ENCODE data around the gene APCDD1L. TPM values are rescaled to one million over a fixed set of nuclear protein-coding genes. Genes with fewer than 3 reads are reported as not detected.

The APCDD1L gene
- total RNA-seq, 6 experiments from 2014 or later, result 14.5 to 43.3 (median 34.9) TPM

DNA sequence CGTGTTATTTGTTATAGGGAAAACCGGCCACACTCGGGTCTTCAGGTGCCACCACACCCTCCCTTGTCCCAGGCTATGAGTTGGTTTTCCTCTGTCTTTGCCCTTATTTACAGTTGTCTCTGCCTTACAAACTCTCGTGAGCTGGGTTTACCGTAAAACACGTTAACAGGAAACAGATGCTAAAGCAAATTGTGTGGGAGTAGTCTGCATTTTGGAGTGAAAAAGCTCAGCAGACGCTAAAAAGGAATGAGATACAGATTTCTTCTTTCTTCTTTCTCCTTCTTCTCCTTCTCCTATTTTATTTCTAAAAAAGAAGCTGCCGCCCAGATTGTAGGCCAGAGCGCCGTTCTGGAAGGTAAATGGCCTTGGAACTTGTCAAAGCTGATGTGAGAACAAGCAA is 51.9 kb downstream of the APCDD1L start:
- Mint-ChIP-seq H3K4me1 (ENCODE audit: low read depth) (peaks cover 30% of the 10 kb centered on the region), H3K27ac (no peak overlapping the region), H3K4me3 (no peak overlapping the region), H3K27me3 (ENCODE audit: insufficient read depth) (peaks cover 4% of the 10 kb centered on the region; the same call in 1 of the 2 replicates), H3K9me3 (no peaks in the 10 kb centered on the region), H3K36me3 (ENCODE audit: low read depth) (peaks cover 15% of the 10 kb centered on the region; the same call in 1 of the 2 replicates)
- TF ChIP-seq, protein P1, sequence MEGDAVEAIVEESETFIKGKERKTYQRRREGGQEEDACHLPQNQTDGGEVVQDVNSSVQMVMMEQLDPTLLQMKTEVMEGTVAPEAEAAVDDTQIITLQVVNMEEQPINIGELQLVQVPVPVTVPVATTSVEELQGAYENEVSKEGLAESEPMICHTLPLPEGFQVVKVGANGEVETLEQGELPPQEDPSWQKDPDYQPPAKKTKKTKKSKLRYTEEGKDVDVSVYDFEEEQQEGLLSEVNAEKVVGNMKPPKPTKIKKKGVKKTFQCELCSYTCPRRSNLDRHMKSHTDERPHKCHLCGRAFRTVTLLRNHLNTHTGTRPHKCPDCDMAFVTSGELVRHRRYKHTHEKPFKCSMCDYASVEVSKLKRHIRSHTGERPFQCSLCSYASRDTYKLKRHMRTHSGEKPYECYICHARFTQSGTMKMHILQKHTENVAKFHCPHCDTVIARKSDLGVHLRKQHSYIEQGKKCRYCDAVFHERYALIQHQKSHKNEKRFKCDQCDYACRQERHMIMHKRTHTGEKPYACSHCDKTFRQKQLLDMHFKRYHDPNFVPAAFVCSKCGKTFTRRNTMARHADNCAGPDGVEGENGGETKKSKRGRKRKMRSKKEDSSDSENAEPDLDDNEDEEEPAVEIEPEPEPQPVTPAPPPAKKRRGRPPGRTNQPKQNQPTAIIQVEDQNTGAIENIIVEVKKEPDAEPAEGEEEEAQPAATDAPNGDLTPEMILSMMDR (IDR thresholded peaks at IDR 0.05), result no peak
- no peak for DNase-seq

- Mint-ChIP-seq H3K4me3 (no peak overlapping the region), H3K4me1 (ENCODE audit: low read depth) (peaks cover 43% of the 10 kb centered on the region), H3K27ac (no peak overlapping the region), H3K9me3 (no peaks in the 10 kb centered on the region), H3K36me3 (ENCODE audit: low read depth) (peaks cover 29% of the 10 kb centered on the region), H3K27me3 (ENCODE audit: insufficient read depth) (peaks cover 4% of the 10 kb centered on the region)
- TF ChIP-seq, protein P1 (IDR thresholded peaks at IDR 0.05), result no peak
- no peak for DNase-seq
These were observed 53.3 kb downstream of the APCDD1L start for GRCh38 chr20:58461899-58462298.

GRCh38 chr20:58461104-58461503 is 54.1 kb downstream of the APCDD1L start:
- Mint-ChIP-seq H3K36me3 (ENCODE audit: low read depth) (peaks cover 36% of the 10 kb centered on the region), H3K27me3 (ENCODE audit: insufficient read depth) (peaks cover 4% of the 10 kb centered on the region), H3K4me3 (no peak overlapping the region), H3K9me3 (no peaks in the 10 kb centered on the region), H3K4me1 (ENCODE audit: low read depth) (peaks cover 49% of the 10 kb centered on the region), H3K27ac (no peak overlapping the region)
- no peak for DNase-seq
- TF ChIP-seq, protein P1 (IDR thresholded peaks at IDR 0.05), result no peak

GRCh38 chr20:58459058-58459750 is 56.0 kb downstream of the APCDD1L start:
- Mint-ChIP-seq H3K27ac (no peak overlapping the region), H3K4me3 (no peak overlapping the region), H3K4me1 (ENCODE audit: low read depth) (peaks cover 46% of the 10 kb centered on the region), H3K36me3 (ENCODE audit: low read depth) (peaks cover 49% of the 10 kb centered on the region), H3K27me3 (ENCODE audit: insufficient read depth) (peaks cover 4% of the 10 kb centered on the region), H3K9me3 (peaks cover 8% of the 10 kb centered on the region)
- no peak for DNase-seq
- TF ChIP-seq, protein P1 (IDR thresholded peaks at IDR 0.05), result no peak

DNA sequence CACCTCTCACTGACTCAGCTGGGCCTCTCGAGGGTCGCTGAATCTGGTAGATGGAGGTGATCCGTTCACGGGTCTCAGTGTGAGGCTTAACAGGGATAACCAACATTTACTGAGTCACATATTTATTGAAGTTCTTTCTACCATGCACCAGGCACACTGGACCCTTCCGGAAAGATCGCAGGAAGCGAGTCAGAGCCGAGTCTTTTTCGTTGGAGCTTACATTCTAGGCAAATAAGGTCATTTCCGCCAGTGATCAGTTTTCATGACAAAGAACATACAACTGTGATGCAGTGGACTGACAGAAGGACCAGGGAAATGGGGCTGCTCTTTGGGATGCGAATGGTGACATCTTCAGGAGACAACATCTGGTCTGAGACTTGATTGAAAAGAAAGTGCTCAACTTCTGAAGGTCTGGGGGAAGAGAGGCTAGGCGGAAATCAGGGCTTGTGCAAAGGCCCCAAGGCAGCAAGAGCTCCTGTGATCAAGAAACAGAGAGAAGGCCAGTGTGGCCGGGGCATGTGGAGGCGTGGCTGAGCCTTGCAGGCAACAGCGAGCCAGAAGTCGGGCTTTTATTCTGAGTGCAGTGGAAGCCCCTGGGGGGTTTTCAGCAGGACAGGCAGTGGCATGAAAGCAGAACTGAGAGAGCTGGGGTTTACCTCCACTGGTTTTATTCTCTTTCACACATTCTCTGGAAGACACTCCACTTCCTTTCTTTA is 56.7 kb downstream of the APCDD1L start:
- Mint-ChIP-seq H3K27me3 (ENCODE audit: insufficient read depth) (peaks cover 3% of the 10 kb centered on the region), H3K27ac (peak overlapping the region; percentile 91), H3K36me3 (ENCODE audit: low read depth) (peaks cover 56% of the 10 kb centered on the region), H3K4me3 (no peak overlapping the region; the same call in 1 of the 2 replicates), H3K9me3 (peaks cover 12% of the 10 kb centered on the region), H3K4me1 (ENCODE audit: low read depth) (peaks cover 45% of the 10 kb centered on the region)
- no peak for DNase-seq
- TF ChIP-seq, protein P1 (IDR thresholded peaks at IDR 0.05), result no peak
